Right lung (tissue), 5 donors: Measurements from ENCODE around the gene TCL1B. TPM values are rescaled to one million over a fixed set of nuclear protein-coding genes. Genes with fewer than 3 reads are reported as not detected.
"Not testable (repeated sequence)": the region's sequence is repeated elsewhere in the genome, so short reads cannot be mapped to it uniquely, and the experiment has no call there.

ENCODE experiments used
- DNase-seq, 2 donors: peaks; one replicate each; pipeline ENCODE4 v3.0.0-alpha.2; 2013
- polyA plus RNA-seq, 5 donors: library from polyadenylated mRNA; unstranded; fragments of 120-200 nt; gene quantifications; one replicate each; pipeline versions ENCODE4 v1.2.1 to v1.2.3, GENCODE V29; 2013; ENCODE audit warnings: inconsistent platforms in 1 of 5, low replicate concordance in 1 of 5; ENCODE audit not compliant: insufficient read length in 5 of 5, insufficient read depth in 1 of 5

TCL1B gene
- polyA plus RNA-seq, 5 donors = 0.16 to 0.28 TPM; not detected in 3

GRCh38 chr14:95701846-95702221, 15.6 kb downstream of the TCL1B start:
- DNase-seq = no peak

GRCh38 chr14:95703341-95703740, 17.1 kb downstream of the TCL1B start:
- DNase-seq = no peak

GRCh38 chr14:95703805-95704204, 17.6 kb downstream of the TCL1B start:
- DNase-seq = no peak

- no peak for DNase-seq
These were observed 19.3 kb downstream of the TCL1B start for GRCh38 chr14:95705518-95705917.

GRCh38 chr14:95707327-95707726, 21.1 kb downstream of the TCL1B start:
- no peak for DNase-seq

- DNase-seq = no peak
These were observed 23.9 kb downstream of the TCL1B start for GRCh38 chr14:95710106-95710505.

- DNase-seq = no peak
These were observed 25.4 kb downstream of the TCL1B start for GRCh38 chr14:95711476-95712176.

GRCh38 chr14:95712398-95712797, 26.2 kb downstream of the TCL1B start:
- no peak for DNase-seq

- DNase-seq = no peak
These were observed 27.6 kb downstream of the TCL1B start, which contains the start of gene TCL1A for GRCh38 chr14:95713596-95714371. Gene TCL1A, minus strand, starts transcription at chr14:95714125. Its CDS starts 59 bp downstream, at chr14:95714066.

- no peak for DNase-seq
These were observed 36.4 kb downstream of the TCL1B start for GRCh38 chr14:95722525-95723190.

GRCh38 chr14:95725685-95726336, 39.6 kb downstream of the TCL1B start:
- DNase-seq = no peak

GRCh38 chr14:95727056-95727700, 41.0 kb downstream of the TCL1B start:
- DNase-seq = no peak

GRCh38 chr14:95729402-95730028, 43.3 kb downstream of the TCL1B start:
- not testable (repeated sequence) for DNase-seq

GRCh38 chr14:95730126-95730525, 43.9 kb downstream of the TCL1B start:
- no peak for DNase-seq

GRCh38 chr14:95733212-95733611, 47.0 kb downstream of the TCL1B start:
- no peak for DNase-seq

- no peak for DNase-seq
These were observed 53.1 kb downstream of the TCL1B start for GRCh38 chr14:95739356-95739755.

GRCh38 chr14:95741038-95741490, 54.8 kb downstream of the TCL1B start:
- DNase-seq = peak in 1 of 2 donors; percentile 2

- DNase-seq = no peak
These were observed 55.6 kb downstream of the TCL1B start for GRCh38 chr14:95741781-95742180.
